H1 (cell line): Measurements from ENCODE around the gene PRRX2. TPM values are rescaled to one million over a fixed set of nuclear protein-coding genes. Genes with fewer than 3 reads are reported as not detected.

ENCODE experiments used
- CTCF ChIA-PET: fragments of 300-600 bp; sonication (Branson Sonifier 250); formaldehyde crosslinking; loops from one replicate; lab custom pipeline; 2021; ENCODE audit not compliant: partially characterized antibody; lab: Charles Lee
- POLR2A ChIA-PET: fragments of 300-600 bp; sonication (Branson Sonifier 250); formaldehyde crosslinking; loops from one replicate; lab custom pipeline; 2021; ENCODE audit warnings: inconsistent platforms; ENCODE audit not compliant: partially characterized antibody; lab: Charles Lee
- DNase-seq, 2 experiments: peaks; one replicate each; pipeline versions ENCODE4 v3.0.0 to v3.0.0-alpha.2; 2010 to 2022; ENCODE audit warnings: low spot score in 2 of 2, low read depth in 1 of 2, mixed read lengths in 1 of 2
- FAIRE-seq: peaks from 2 replicates; lab custom pipeline; 2011; peaks lifted over from hg19 to GRCh38; lab: Jason Lieb, UNC
- H2AFZ ChIP-seq: 2 replicates; pipeline ENCODE4 v1.8.1; 2012; ENCODE audit warnings: low read length, inconsistent platforms
- H2AK5ac ChIP-seq: 2 replicates; pipeline ENCODE4 v1.6.1; 2013; ENCODE audit warnings: low read depth, low read length
- H2BK120ac ChIP-seq: replicated peaks from 2 replicates; pipeline ENCODE3; 2013; ENCODE audit warnings: low read depth, low read length, inconsistent platforms
- H2BK12ac ChIP-seq: 2 replicates; pipeline ENCODE4 v1.6.1; 2013; ENCODE audit warnings: low read depth, low read length
- H2BK15ac ChIP-seq: 2 replicates; pipeline ENCODE4 v1.6.1; 2013; ENCODE audit warnings: low read length
- H2BK20ac ChIP-seq: 2 replicates; pipeline ENCODE4 v1.6.1; 2013; ENCODE audit warnings: low read length
- H2BK5ac ChIP-seq: 2 replicates; pipeline ENCODE4 v1.6.1; 2013; ENCODE audit warnings: low read depth, low read length
- H3K14ac ChIP-seq: 2 replicates; pipeline ENCODE4 v1.6.1; 2013; ENCODE audit warnings: inconsistent platforms; ENCODE audit not compliant: insufficient read length
- H3K18ac ChIP-seq: 2 replicates; pipeline ENCODE4 v1.6.1; 2013; ENCODE audit warnings: low read length; ENCODE audit errors: extremely low read depth
- H3K23ac ChIP-seq: 2 replicates; pipeline ENCODE4 v1.6.1; 2013; ENCODE audit warnings: inconsistent platforms; ENCODE audit not compliant: insufficient read length
- H3K23me2 ChIP-seq: 2 replicates; pipeline ENCODE4 v1.6.1; 2013; ENCODE audit warnings: low read depth, low read length
- H3K27ac ChIP-seq: 2 replicates; pipeline ENCODE4 v1.6.1; 2011; ENCODE audit warnings: low read depth, low read length, inconsistent platforms
- H3K27me3 ChIP-seq, 4 experiments: replicated peaks in 1 of 4; 1 replicate in 1 of 4; 2 replicates in 3 of 4; pipeline versions ENCODE4 v1.6.1 to v1.8.1; 2011 to 2013; ENCODE audit warnings: low read length in 3 of 4, mild to moderate bottlenecking in 3 of 4, inconsistent platforms in 2 of 4, mixed read lengths in 2 of 4, moderate library complexity in 1 of 4; ENCODE audit not compliant: control insufficient read depth in 3 of 4, insufficient read depth in 3 of 4; ENCODE audit errors: extremely low read depth in 1 of 4
- H3K36me3 ChIP-seq, 4 experiments: 2 replicates each; pipeline versions ENCODE4 v1.6.1 to v1.8.1; 2011 to 2013; ENCODE audit warnings: mild to moderate bottlenecking in 4 of 4, low read length in 3 of 4, moderate library complexity in 2 of 4, control low read depth in 1 of 4, inconsistent platforms in 1 of 4; ENCODE audit not compliant: insufficient read depth in 4 of 4, control insufficient read depth in 2 of 4
- H3K4ac ChIP-seq: replicated peaks from 2 replicates; pipeline ENCODE3; 2013; ENCODE audit warnings: low read length, low read depth, mixed read lengths, inconsistent platforms; ENCODE audit not compliant: insufficient read length
- H3K4me1 ChIP-seq, 4 experiments: replicated peaks in 1 of 4; 1 replicate in 1 of 4; 2 replicates in 3 of 4; pipeline versions ENCODE4 v1.6.1 to v1.8.1; 2011 to 2013; ENCODE audit warnings: low read length in 3 of 4, inconsistent platforms in 2 of 4, mixed read lengths in 1 of 4; ENCODE audit not compliant: insufficient read depth in 4 of 4, control insufficient read depth in 3 of 4
- H3K4me2 ChIP-seq, 2 experiments: 2 replicates each; pipeline versions ENCODE4 v1.6.1 to v1.8.1; 2011 to 2013; ENCODE audit warnings: low read depth in 2 of 2, low read length in 2 of 2, control low read depth in 1 of 2, inconsistent platforms in 1 of 2, mild to moderate bottlenecking in 1 of 2; ENCODE audit not compliant: insufficient read depth in 1 of 2
- H3K4me3 ChIP-seq, 4 experiments: fragments of 200-600, 300-600 bp in 1 of 4; sonication (generic), shearing (Covaris generic), sonication (Bioruptor Twin) in 1 of 4; 2 replicates each; pipeline versions ENCODE4 v1.5.1 to v1.8.1; 2011 to 2016; ENCODE audit warnings: low read length in 4 of 4, low read depth in 3 of 4, control low read depth in 2 of 4, inconsistent platforms in 2 of 4, mild to moderate bottlenecking in 2 of 4, mixed read lengths in 1 of 4, moderate library complexity in 1 of 4; ENCODE audit not compliant: insufficient read depth in 2 of 4; ENCODE audit errors: extremely low read depth in 1 of 4
- H3K56ac ChIP-seq: replicated peaks from 2 replicates; pipeline ENCODE3; 2013; ENCODE audit warnings: low read depth, mild to moderate bottlenecking, mixed read lengths, low read length, inconsistent platforms; ENCODE audit not compliant: insufficient read length
- H3K79me1 ChIP-seq: 2 replicates; pipeline ENCODE4 v1.6.1; 2013; ENCODE audit warnings: low read depth, low read length, control low read depth
- H3K79me2 ChIP-seq, 2 experiments: 2 replicates each; pipeline versions ENCODE4 v1.6.1 to v1.8.1; 2012 to 2013; ENCODE audit warnings: low read length in 2 of 2, mild to moderate bottlenecking in 2 of 2, inconsistent platforms in 1 of 2; ENCODE audit not compliant: insufficient read depth in 2 of 2, control insufficient read depth in 1 of 2
- H3K9ac ChIP-seq, 4 experiments: replicated peaks in 1 of 4; 1 replicate in 1 of 4; 2 replicates in 3 of 4; pipeline versions ENCODE4 v1.6.1 to v1.8.1; 2011 to 2013; ENCODE audit warnings: low read depth in 3 of 4, low read length in 3 of 4, control low read depth in 2 of 4, mild to moderate bottlenecking in 2 of 4, moderate library complexity in 2 of 4, inconsistent platforms in 1 of 4; ENCODE audit errors: extremely low read depth in 1 of 4
- H3K9me3 ChIP-seq, 2 experiments: 2 replicates each; pipeline versions ENCODE4 v1.6.1 to v1.8.1; 2012 to 2013; ENCODE audit warnings: mild to moderate bottlenecking in 2 of 2, moderate library complexity in 2 of 2, control low read depth in 1 of 2, inconsistent platforms in 1 of 2, low read depth in 1 of 2, low read length in 1 of 2, mixed read lengths in 1 of 2; ENCODE audit not compliant: insufficient read depth in 2 of 2
- H4K20me1 ChIP-seq, 2 experiments: replicated peaks in 1 of 2; 2 replicates each; pipeline versions ENCODE3 to v1.8.1; 2011 to 2013; ENCODE audit warnings: inconsistent platforms in 2 of 2, low read length in 2 of 2, mild to moderate bottlenecking in 1 of 2; ENCODE audit not compliant: insufficient read depth in 2 of 2, control insufficient read depth in 1 of 2
- H4K5ac ChIP-seq: 2 replicates; pipeline ENCODE4 v1.6.1; 2013; ENCODE audit warnings: low read length, low read depth, mixed read lengths, inconsistent platforms; ENCODE audit not compliant: insufficient read length
- H4K8ac ChIP-seq: 2 replicates; pipeline ENCODE4 v1.8.0; 2013; ENCODE audit warnings: mild to moderate bottlenecking, moderate library complexity, low read length, inconsistent platforms; ENCODE audit not compliant: insufficient read depth; ENCODE audit errors: extremely low read depth
- H4K91ac ChIP-seq: replicated peaks from 2 replicates; pipeline ENCODE3; 2013; ENCODE audit warnings: low read length, mixed read lengths, inconsistent platforms; ENCODE audit not compliant: insufficient read length
- BACH1 ChIP-seq: IDR thresholded peaks from 2 replicates; pipeline ENCODE4 v1.6.1; 2012; ENCODE audit warnings: low read length, improper control_type of control experiment
- CEBPB ChIP-seq: IDR thresholded peaks from 2 replicates; pipeline ENCODE4 v1.6.1; 2012; ENCODE audit warnings: low read depth, low read length
- CHD1 ChIP-seq: IDR thresholded peaks from 2 replicates; pipeline ENCODE4 v1.6.1; 2012; ENCODE audit warnings: low read depth, low read length, improper control_type of control experiment
- CHD2 ChIP-seq: IDR thresholded peaks from 2 replicates; pipeline ENCODE4 v1.6.1; 2012; ENCODE audit warnings: low read length, improper control_type of control experiment
- CTCF ChIP-seq, 3 experiments: IDR thresholded peaks; 1 replicate in 2 of 3; 2 replicates in 1 of 3; pipeline versions ENCODE4 v1.5.1 to v1.6.1; 2011; ENCODE audit warnings: low read length in 3 of 3, mild to moderate bottlenecking in 3 of 3, inconsistent platforms in 2 of 3, low read depth in 1 of 3, moderate library complexity in 1 of 3; ENCODE audit not compliant: insufficient read depth in 1 of 3; ENCODE audit errors: control extremely low read depth in 1 of 3
- NANOG ChIP-seq: IDR thresholded peaks from 2 replicates; pipeline ENCODE4 v1.6.1; 2011; ENCODE audit warnings: low read length, low read depth, mild to moderate bottlenecking, inconsistent platforms; ENCODE audit not compliant: insufficient read depth, poor library complexity, severe bottlenecking
- PHF8 ChIP-seq: fragments of 200-600 bp; sonication (generic); conservative IDR thresholded peaks from 2 replicates; pipeline ENCODE4 v1.7.1; 2012; ENCODE audit warnings: low read depth, mild to moderate bottlenecking, inconsistent platforms, low read length, moderate library complexity
- POU5F1 ChIP-seq: IDR thresholded peaks from 2 replicates; pipeline ENCODE4 v1.6.1; 2011; ENCODE audit warnings: low read depth, mild to moderate bottlenecking, low read length, moderate library complexity
- RBBP5 ChIP-seq: IDR thresholded peaks from 2 replicates; pipeline ENCODE4 v1.7.1; 2012; ENCODE audit warnings: low read depth, mild to moderate bottlenecking, inconsistent platforms, low read length, moderate library complexity, borderline replicate concordance
- SIRT6 ChIP-seq: IDR thresholded peaks from one replicate; pipeline ENCODE4 v1.7.1; 2012; ENCODE audit warnings: low read length, inconsistent platforms
- SP1 ChIP-seq: IDR thresholded peaks from 2 replicates; pipeline ENCODE4 v1.6.1; 2011; ENCODE audit warnings: low read depth, low read length
- SP2 ChIP-seq: IDR thresholded peaks from 2 replicates; pipeline ENCODE4 v1.6.1; 2012; ENCODE audit warnings: mild to moderate bottlenecking, low read length, inconsistent platforms
- YY1 ChIP-seq: IDR thresholded peaks from 2 replicates; pipeline ENCODE4 v1.6.1; 2011; ENCODE audit warnings: low read depth, mild to moderate bottlenecking, low read length
- whole genome bisulfite sequencing, 2 experiments: shearing (Covaris generic) in 1 of 2; methylation state at CpG; one replicate each; pipeline versions ENCODE4 v1.1.6 to v1.1.7; 2013 to 2015; ENCODE audit warnings: low lambda C conversion rate in 2 of 2, mixed read lengths in 2 of 2, inconsistent platforms in 1 of 2, low coverage in 1 of 2, missing lambda C conversion rate in 1 of 2; ENCODE audit not compliant: insufficient replicate concordance in 2 of 2, insufficient coverage in 1 of 2, insufficient read length in 1 of 2; ENCODE audit errors: extremely low coverage in 1 of 2, missing lambda C conversion rate in 1 of 2; 5-methylcytosine and 5-hydroxymethylcytosine counted together
- polyA plus RNA-seq, 7 experiments: library from polyadenylated mRNA; depleted of rRNA in 3 of 7; stranded (reverse) in 5 of 7; unstranded in 2 of 7; fragments of >200 nt in 5 of 7; fragments of 200-250 nt in 2 of 7; gene quantifications; 1 replicate in 5 of 7; 2 replicates in 1 of 7; 4 replicates in 1 of 7; pipeline versions ENCODE4 v1.2.1 to v1.2.3, GENCODE V29; 2011 to 2013; ENCODE audit warnings: missing spikeins in 2 of 7, mixed read lengths in 2 of 7
- total RNA-seq: library from RNA; stranded (reverse); fragmentation: NEBNext Ultra II Directional; extraction: Animal tissue kit (Norgen Biotek cat#: 25700); gene quantifications from 2 replicates; pipeline ENCODE4 v1.2.1, GENCODE V29; 2021

Gene PRRX2
- total and polyA plus RNA-seq, 2 of the 8 experiments (the other 6 are each of a cell fraction or from before 2014, with no cell fraction given): 5.8 to 9.2 TPM

GRCh38 chr9:129735546-129735945 lies 70.1 kb downstream of the PRRX2 start:
- H3K79me2 ChIP-seq: no peaks in the 10 kb centered on the region
- no peak overlapping the region for H3K14ac ChIP-seq
- POLR2A ChIA-PET: interaction anchor here (0.6 kb wide), 1 partner anchor 24 kb away, joined by 3 read pairs; no protein-coding TSS in a partner anchor
- DNase-seq (no peak), FAIRE-seq (no peak)
- peaks cover 4% of the 10 kb centered on the region for H3K23me2 ChIP-seq
- 100% methylated on average over 1 of the region's 6 CpGs for WGBS, 2 experiments
- no peak overlapping the region for H2BK20ac ChIP-seq
- H3K4me3 ChIP-seq: no peak overlapping the region
- no peak overlapping the region for H2BK120ac ChIP-seq
- H2BK12ac ChIP-seq: peak overlapping the region; percentile 60; the same call in 1 of the 2 replicates
- no peak overlapping the region for H2BK5ac ChIP-seq
- TF ChIP-seq NANOG: no peak
- TF ChIP-seq POU5F1: no peak
- TF ChIP-seq CHD2: no peak
- no peak for TF ChIP-seq SIRT6
- no peak for TF ChIP-seq CTCF (IDR thresholded peaks at IDR 0.05; ENCODE audit: control extremely low read depth in 1 of 3, insufficient read depth in 1 of 3, low read depth in 1 of 3, low read length in 3 of 3)
- no peak for TF ChIP-seq BACH1
- no peak for TF ChIP-seq PHF8
- no peak for TF ChIP-seq CHD1
- TF ChIP-seq SP2: no peak
- TF ChIP-seq YY1: no peak
- TF ChIP-seq SP1: no peak
- no peak for TF ChIP-seq CEBPB
- TF ChIP-seq RBBP5: no peak
- H3K4me1 ChIP-seq: peaks cover 0 to 4% (median 1%) of the 10 kb centered on the region in 4 experiments; a peak in 5 of 7 replicates
- no peak overlapping the region for H4K5ac ChIP-seq
- H3K9ac ChIP-seq: no peak overlapping the region
- H3K79me1 ChIP-seq: no peaks in the 10 kb centered on the region
- no peak overlapping the region for H4K91ac ChIP-seq
- CTCF ChIA-PET: interaction anchor here (0.6 to 12.9 kb wide), 6 partner anchors 11 to 268 kb away, joined by 3 to 250 read pairs (median 108); partner anchors contain the start of gene PTGES
- no peak overlapping the region for H3K23ac ChIP-seq
- H2BK15ac ChIP-seq: no peak overlapping the region
- no peak overlapping the region for H3K56ac ChIP-seq
- no peaks in the 10 kb centered on the region for H3K36me3 ChIP-seq
- no peak overlapping the region for H3K4me2 ChIP-seq
- no peak overlapping the region for H3K27ac ChIP-seq
- no peak overlapping the region for H2AK5ac ChIP-seq
- H2AFZ ChIP-seq: no peak overlapping the region
- no peak overlapping the region for H3K4ac ChIP-seq
- H4K8ac ChIP-seq: no peak overlapping the region
- H3K27me3 ChIP-seq: no peaks in the 10 kb centered on the region; a peak in 2 of 7 replicates
- no peaks in the 10 kb centered on the region for H4K20me1 ChIP-seq
- H3K18ac ChIP-seq: no peak overlapping the region
- no peaks in the 10 kb centered on the region for H3K9me3 ChIP-seq
